SK-MEL-5 (cell line): ENCODE measurements around the gene PPP3CB. TPM values are rescaled to one million over a fixed set of nuclear protein-coding genes. Genes with fewer than 3 reads are reported as not detected.

ENCODE experiments used
- DNase-seq: peaks from one replicate; pipeline ENCODE4 v3.0.0-alpha.2; 2016; ENCODE audit warnings: low read depth, low spot score
- in situ Hi-C: cut with HindIII; loops from 2 replicates; pipeline ENCODE4 v1.10.0; 2016; ENCODE audit warnings: low sequenced_read_pairs, high pct_unique_total_duplicates, low pct_unique_long_range_greater_than_20kb
- polyA plus RNA-seq, 2 experiments: library from polyadenylated mRNA; depleted of rRNA; stranded (reverse); fragments of >200 nt; gene quantifications; 2 replicates each; pipeline ENCODE4 v1.2.3, GENCODE V29; 2015
- total RNA-seq: library from RNA; depleted of rRNA; stranded (reverse); fragments of >200 nt; shearing (Covaris generic); gene quantifications from 2 replicates; pipeline ENCODE4 v1.2.3, GENCODE V29; 2014; rRNA removed

PPP3CB gene
- total RNA-seq = 9.2 and 10.3 TPM in 2 replicates
- 19.3 and 25.2 TPM in 2 replicates for polyA plus RNA-seq (2015; cell fraction: cytosol; rRNA removed)
- 25.0 and 25.5 TPM in 2 replicates for polyA plus RNA-seq (2015; cell fraction: nucleus; rRNA removed)

- in situ Hi-C loops = no loop called here
Measured at GRCh38 chr10:73495884-73496674, at the start of gene PPP3CB. PPP3CB (minus strand) TSS chr10:73496024; CDS start chr10:73495889, 135 bp downstream.

GRCh38 chr10:73545357-73545756 lies 49.5 kb upstream of the PPP3CB start:
- in situ Hi-C loops = no loop called here
- DNase-seq = no peak

More at GRCh38 chr10:73495884-73496674, at the start of gene PPP3CB:
- peak; percentile 94 for DNase-seq

GRCh38 chr10:73537709-73538108 lies 41.9 kb upstream of the PPP3CB start:
- in situ Hi-C loops = no loop called here
- peak; percentile 38 for DNase-seq

- no peak for DNase-seq
- in situ Hi-C loops = no loop called here
Measured at GRCh38 chr10:73537288-73537687, 41.5 kb upstream of the PPP3CB start.

- in situ Hi-C loops = no loop called here
- no peak for DNase-seq
Measured at GRCh38 chr10:73534857-73535256, 39.0 kb upstream of the PPP3CB start.

GRCh38 chr10:73529089-73529832 lies 33.4 kb upstream of the PPP3CB start:
- DNase-seq = peak; percentile 84
- in situ Hi-C loops = no loop called here

GRCh38 chr10:73522263-73522662 lies 26.4 kb upstream of the PPP3CB start:
- DNase-seq = no peak
- in situ Hi-C loops = no loop called here

GRCh38 chr10:73519336-73519735 lies 23.5 kb upstream of the PPP3CB start:
- in situ Hi-C loops = no loop called here
- DNase-seq = peak; percentile 96

GRCh38 chr10:73517166-73517888 lies 21.5 kb upstream of the PPP3CB start:
- no peak for DNase-seq
- in situ Hi-C loops = no loop called here

- DNase-seq = no peak
- in situ Hi-C loops = no loop called here
Measured at GRCh38 chr10:73512207-73512743, 16.5 kb upstream of the PPP3CB start.

- no peak for DNase-seq
- in situ Hi-C loops = no loop called here
Measured at GRCh38 chr10:73509695-73510094, 13.9 kb upstream of the PPP3CB start.

GRCh38 chr10:73506491-73506890 lies 10.7 kb upstream of the PPP3CB start:
- in situ Hi-C loops = no loop called here
- no peak for DNase-seq

- DNase-seq = no peak
- in situ Hi-C loops = no loop called here
Measured at GRCh38 chr10:73506074-73506473, 10.2 kb upstream of the PPP3CB start.

GRCh38 chr10:73503037-73503436 lies 7.2 kb upstream of the PPP3CB start:
- no peak for DNase-seq
- in situ Hi-C loops = no loop called here

GRCh38 chr10:73501651-73502050 lies 5.8 kb upstream of the PPP3CB start:
- in situ Hi-C loops = no loop called here
- no peak for DNase-seq

- in situ Hi-C loops = no loop called here
- no peak for DNase-seq
Measured at GRCh38 chr10:73497623-73498022, 1.8 kb upstream of the PPP3CB start.

- peak; percentile 74 for DNase-seq
- in situ Hi-C loops = no loop called here
Measured at GRCh38 chr10:73495226-73495883, 469 bp downstream of the PPP3CB start.
